ENCODE measurements around the gene AEBP2.
"Not testable (repeated sequence)": the region's sequence is repeated elsewhere in the genome, so short reads cannot be mapped to it uniquely, and the experiment has no call there.

The AEBP2 gene

DNA sequence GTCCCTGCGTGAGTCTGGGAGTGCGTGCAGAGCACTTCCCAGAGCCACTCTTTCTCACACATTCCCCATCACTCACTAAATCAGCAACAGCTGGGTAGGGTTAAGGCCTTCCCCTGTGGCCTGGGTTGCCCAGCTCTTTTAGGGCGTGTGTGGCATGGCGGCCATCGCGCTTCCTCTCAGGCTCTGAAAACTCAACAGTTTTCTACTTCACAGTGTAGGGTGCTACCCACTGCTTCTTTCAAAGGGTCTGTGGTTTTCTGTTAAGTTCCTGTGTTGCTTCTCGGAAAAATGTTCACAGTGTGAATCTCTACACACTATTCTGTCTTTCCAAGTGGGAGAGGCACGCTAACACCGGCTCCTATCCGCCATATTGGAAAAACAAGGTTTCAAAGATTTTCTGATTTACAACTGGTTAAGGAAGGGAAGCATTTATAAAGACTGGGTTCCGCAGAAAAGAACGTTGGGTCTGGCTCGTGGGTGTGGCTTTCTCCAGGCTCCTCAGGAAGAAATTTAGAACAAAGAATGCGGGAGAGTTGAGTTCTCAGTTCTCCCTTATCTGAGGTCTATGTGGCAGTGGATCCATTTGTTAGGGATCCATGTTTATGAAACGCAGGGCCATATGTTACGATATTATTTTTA lies 34.9 kb upstream of the AEBP2 start:
- H3K4me3 ChIP-seq (ENCODE audit: low read length in 2 of 2): no peak overlapping the region
- H3K36me3 ChIP-seq (ENCODE audit: control insufficient read depth in 2 of 2, insufficient read depth in 2 of 2, low read length in 2 of 2): no peaks in the 10 kb centered on the region
- no peaks in the 10 kb centered on the region for H3K9me3 ChIP-seq (ENCODE audit: control insufficient read depth in 2 of 2, low read length in 2 of 2)
- no peaks in the 10 kb centered on the region for H3K27me3 ChIP-seq (ENCODE audit: control insufficient read depth in 2 of 2, insufficient read depth in 2 of 2, low read length in 2 of 2)
- H3K9ac ChIP-seq (ENCODE audit: low read depth in 1 of 2, low read length in 2 of 2): no peak overlapping the region
- H3K4me1 ChIP-seq (ENCODE audit: control insufficient read depth in 2 of 2, insufficient read depth in 2 of 2, low read length in 2 of 2): no peaks in the 10 kb centered on the region
- H3K27ac ChIP-seq (ENCODE audit: low read depth in 2 of 2, low read length in 2 of 2): no peak overlapping the region

DNA sequence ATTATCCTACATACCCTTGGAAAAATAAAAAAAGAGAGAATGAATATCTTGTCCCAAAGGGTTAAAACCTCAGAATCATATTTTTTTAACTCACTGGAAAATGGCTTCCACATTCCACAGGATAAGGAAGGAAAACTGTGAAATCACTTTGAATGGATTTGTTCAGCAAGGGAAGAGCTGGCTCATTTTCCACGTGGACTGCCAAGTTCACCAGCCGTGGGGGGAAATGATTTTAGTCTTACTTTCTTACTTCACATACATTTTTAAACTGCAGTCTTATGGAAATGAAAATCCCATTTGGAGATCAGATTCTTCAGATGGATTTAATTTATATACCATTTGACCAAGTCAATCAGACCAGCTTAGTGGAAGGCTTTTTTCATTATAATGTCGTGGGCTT lies 29.9 kb upstream of the AEBP2 start:
- Histone ChIP-seq H3K4me3 (ENCODE audit: low read length in 2 of 2) (no peak overlapping the region), H3K4me1 (ENCODE audit: control insufficient read depth in 2 of 2, insufficient read depth in 2 of 2, low read length in 2 of 2) (no peaks in the 10 kb centered on the region), H3K9me3 (ENCODE audit: control insufficient read depth in 2 of 2, low read length in 2 of 2) (no peaks in the 10 kb centered on the region), H3K36me3 (ENCODE audit: control insufficient read depth in 2 of 2, insufficient read depth in 2 of 2, low read length in 2 of 2) (no peaks in the 10 kb centered on the region), H3K9ac (ENCODE audit: low read depth in 1 of 2, low read length in 2 of 2) (no peak overlapping the region), H3K27me3 (ENCODE audit: control insufficient read depth in 2 of 2, insufficient read depth in 2 of 2, low read length in 2 of 2) (no peaks in the 10 kb centered on the region), H3K27ac (ENCODE audit: low read depth in 2 of 2, low read length in 2 of 2) (no peak overlapping the region)

DNA sequence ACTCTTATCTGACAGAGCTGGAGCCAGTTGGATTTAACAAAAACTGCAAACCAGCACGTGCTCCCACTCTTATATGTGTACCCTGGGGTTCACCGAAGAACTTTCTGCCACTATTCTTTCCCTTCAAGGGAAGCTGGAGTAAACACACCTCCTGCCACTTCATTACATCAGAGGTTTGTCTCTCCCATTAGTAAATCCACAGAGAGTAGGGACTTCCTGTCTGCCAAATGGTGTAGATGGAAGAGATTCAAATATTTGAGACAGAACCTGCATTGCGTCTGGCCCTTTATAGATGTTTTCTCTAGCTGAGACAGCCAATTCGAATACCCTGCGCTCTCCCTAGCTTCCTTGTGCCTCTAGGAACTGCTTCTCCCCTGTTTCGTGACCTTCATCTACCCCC lies 29.1 kb upstream of the AEBP2 start:
- H3K9me3 ChIP-seq (ENCODE audit: control insufficient read depth in 2 of 2, low read length in 2 of 2): no peaks in the 10 kb centered on the region
- H3K36me3 ChIP-seq (ENCODE audit: control insufficient read depth in 2 of 2, insufficient read depth in 2 of 2, low read length in 2 of 2): no peaks in the 10 kb centered on the region
- no peak overlapping the region for H3K27ac ChIP-seq (ENCODE audit: low read depth in 2 of 2, low read length in 2 of 2)
- no peak overlapping the region for H3K4me3 ChIP-seq (ENCODE audit: low read length in 2 of 2)
- H3K9ac ChIP-seq (ENCODE audit: low read depth in 1 of 2, low read length in 2 of 2): no peak overlapping the region
- no peaks in the 10 kb centered on the region for H3K4me1 ChIP-seq (ENCODE audit: control insufficient read depth in 2 of 2, insufficient read depth in 2 of 2, low read length in 2 of 2)
- no peaks in the 10 kb centered on the region for H3K27me3 ChIP-seq (ENCODE audit: control insufficient read depth in 2 of 2, insufficient read depth in 2 of 2, low read length in 2 of 2)

DNA sequence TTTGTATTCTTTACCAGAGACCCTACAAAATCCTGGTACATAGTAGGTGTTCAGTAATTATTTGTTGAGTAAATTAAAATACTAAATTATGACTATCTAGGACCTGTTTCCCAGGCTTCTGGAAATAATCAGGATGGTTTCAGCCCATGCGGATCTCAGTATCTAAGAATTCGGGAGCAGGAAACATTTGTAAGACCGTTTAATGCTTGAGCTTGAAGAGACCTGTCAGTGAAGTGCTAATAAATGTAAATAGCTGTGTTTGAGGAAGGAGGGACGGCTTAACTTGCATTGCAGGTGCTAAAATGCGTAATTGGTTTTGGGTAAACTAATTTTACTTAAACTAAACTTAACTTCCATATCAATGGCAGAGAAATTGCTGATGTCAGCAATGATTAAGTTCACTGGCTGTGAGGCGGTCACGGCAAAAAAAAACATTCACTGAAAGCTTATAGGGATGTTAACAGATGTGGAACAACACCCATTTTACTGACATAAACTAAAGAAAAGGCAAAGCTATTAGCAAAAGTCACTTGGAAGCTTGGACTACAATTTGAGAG lies 28.6 kb upstream of the AEBP2 start:
- Histone ChIP-seq H3K9ac (ENCODE audit: low read depth in 1 of 2, low read length in 2 of 2) (no peak overlapping the region), H3K36me3 (ENCODE audit: control insufficient read depth in 2 of 2, insufficient read depth in 2 of 2, low read length in 2 of 2) (no peaks in the 10 kb centered on the region), H3K9me3 (ENCODE audit: control insufficient read depth in 2 of 2, low read length in 2 of 2) (no peaks in the 10 kb centered on the region), H3K27me3 (ENCODE audit: control insufficient read depth in 2 of 2, insufficient read depth in 2 of 2, low read length in 2 of 2) (no peaks in the 10 kb centered on the region), H3K4me3 (ENCODE audit: low read length in 2 of 2) (no peak overlapping the region), H3K27ac (ENCODE audit: low read depth in 2 of 2, low read length in 2 of 2) (no peak overlapping the region), H3K4me1 (ENCODE audit: control insufficient read depth in 2 of 2, insufficient read depth in 2 of 2, low read length in 2 of 2) (no peaks in the 10 kb centered on the region)

DNA sequence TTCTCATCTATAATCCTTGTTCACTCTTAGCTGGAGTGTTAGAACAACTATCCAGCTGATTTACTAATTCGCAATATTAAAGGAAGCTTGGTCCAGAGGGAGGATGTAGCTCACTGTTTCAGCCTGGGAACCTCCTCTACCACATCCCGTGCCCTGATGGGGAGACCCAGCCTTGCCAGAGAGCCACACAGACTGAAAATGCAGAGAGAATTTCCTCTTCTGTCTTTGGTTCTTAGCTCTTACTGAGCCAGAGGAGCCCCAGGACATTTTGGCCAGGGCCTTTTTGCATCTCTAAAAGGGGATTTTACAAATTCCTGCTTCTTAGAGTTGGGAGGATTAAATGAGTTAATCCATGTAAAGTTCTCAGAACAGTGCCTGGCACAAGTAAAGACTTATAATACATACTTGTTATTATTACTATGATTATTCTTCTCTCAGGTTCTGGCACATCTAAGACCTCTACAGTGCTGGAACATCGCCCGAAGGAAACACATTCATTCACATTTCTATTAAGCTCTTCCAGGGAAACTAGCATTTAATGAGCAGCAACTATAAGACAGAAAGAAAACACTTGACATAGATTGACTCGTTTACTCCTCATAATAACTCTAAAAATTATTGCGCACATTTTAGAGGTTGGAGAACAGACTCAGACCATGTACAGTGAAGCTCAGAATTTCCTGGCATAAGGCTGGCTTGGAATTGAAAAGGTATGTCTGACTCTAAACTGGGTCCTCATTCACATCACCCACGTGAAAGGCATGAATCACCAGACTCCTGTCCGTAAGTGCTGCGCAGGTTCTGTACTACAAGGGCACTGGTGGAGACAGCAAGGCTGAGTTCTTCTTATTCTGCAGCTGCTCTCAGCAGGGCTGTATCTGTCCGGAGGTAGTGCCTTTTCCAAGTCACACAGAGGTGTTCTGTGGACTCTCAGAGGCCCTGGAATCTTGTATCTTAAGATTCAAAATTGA lies 27.8 kb upstream of the AEBP2 start:
- Histone ChIP-seq H3K9ac (ENCODE audit: low read depth in 1 of 2, low read length in 2 of 2) (no peak overlapping the region), H3K4me1 (ENCODE audit: control insufficient read depth in 2 of 2, insufficient read depth in 2 of 2, low read length in 2 of 2) (no peaks in the 10 kb centered on the region), H3K27ac (ENCODE audit: low read depth in 2 of 2, low read length in 2 of 2) (no peak overlapping the region), H3K27me3 (ENCODE audit: control insufficient read depth in 2 of 2, insufficient read depth in 2 of 2, low read length in 2 of 2) (no peaks in the 10 kb centered on the region), H3K36me3 (ENCODE audit: control insufficient read depth in 2 of 2, insufficient read depth in 2 of 2, low read length in 2 of 2) (no peaks in the 10 kb centered on the region), H3K9me3 (ENCODE audit: control insufficient read depth in 2 of 2, low read length in 2 of 2) (no peaks in the 10 kb centered on the region), H3K4me3 (ENCODE audit: low read length in 2 of 2) (no peak overlapping the region)

DNA sequence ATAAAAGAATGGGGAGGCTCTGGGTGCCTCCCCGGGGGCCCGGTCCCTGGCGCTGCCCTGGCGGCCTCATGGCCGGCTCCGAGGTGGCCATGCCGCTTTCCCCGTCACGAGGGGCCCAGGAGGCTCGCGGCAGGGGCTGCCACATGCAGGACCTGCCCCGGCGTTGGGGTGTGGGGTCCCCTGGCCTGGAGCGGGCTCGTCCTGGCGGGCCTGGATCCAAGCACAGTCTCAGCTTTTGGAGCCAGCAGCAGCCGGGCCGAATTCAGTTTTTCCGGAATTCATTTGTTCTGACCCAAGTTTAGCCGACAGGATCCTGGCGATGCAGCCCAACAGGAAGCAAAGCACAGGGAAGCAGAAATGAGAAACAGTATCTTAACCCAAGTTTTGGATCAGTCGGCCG lies 26.4 kb upstream of the AEBP2 start:
- Histone ChIP-seq H3K9ac (ENCODE audit: low read depth in 1 of 2, low read length in 2 of 2) (no peak overlapping the region), H3K4me1 (ENCODE audit: control insufficient read depth in 2 of 2, insufficient read depth in 2 of 2, low read length in 2 of 2) (no peaks in the 10 kb centered on the region), H3K27me3 (ENCODE audit: control insufficient read depth in 2 of 2, insufficient read depth in 2 of 2, low read length in 2 of 2) (no peaks in the 10 kb centered on the region), H3K9me3 (ENCODE audit: control insufficient read depth in 2 of 2, low read length in 2 of 2) (no peaks in the 10 kb centered on the region), H3K36me3 (ENCODE audit: control insufficient read depth in 2 of 2, insufficient read depth in 2 of 2, low read length in 2 of 2) (no peaks in the 10 kb centered on the region), H3K27ac (ENCODE audit: low read depth in 2 of 2, low read length in 2 of 2) (no peak overlapping the region), H3K4me3 (ENCODE audit: low read length in 2 of 2) (no peak overlapping the region)

DNA sequence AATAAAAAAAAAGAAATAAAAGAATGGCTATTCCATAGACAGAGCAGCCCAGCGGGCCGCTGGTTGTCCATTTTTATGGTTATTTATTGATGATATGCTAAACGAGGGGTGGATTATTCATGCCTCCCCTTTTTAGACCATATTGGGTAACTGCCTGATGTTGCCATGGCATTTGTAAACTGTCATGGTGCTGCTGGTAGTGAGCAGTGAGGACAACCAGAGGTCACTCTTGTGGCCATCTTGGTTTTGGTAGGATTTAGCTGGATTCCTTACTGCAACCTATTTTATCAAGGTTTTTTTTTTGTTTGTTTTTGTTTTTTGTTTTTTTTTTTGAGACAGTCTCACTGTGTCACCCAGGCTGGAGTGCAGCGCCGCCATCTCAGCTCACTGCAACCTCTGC lies 25.7 kb upstream of the AEBP2 start:
- H3K9me3 ChIP-seq (ENCODE audit: control insufficient read depth in 2 of 2, low read length in 2 of 2); H3K27me3 ChIP-seq (ENCODE audit: control insufficient read depth in 2 of 2, insufficient read depth in 2 of 2, low read length in 2 of 2); H3K4me3 ChIP-seq (ENCODE audit: low read length in 2 of 2); H3K36me3 ChIP-seq (ENCODE audit: control insufficient read depth in 2 of 2, insufficient read depth in 2 of 2, low read length in 2 of 2); H3K9ac ChIP-seq (ENCODE audit: low read depth in 1 of 2, low read length in 2 of 2); H3K27ac ChIP-seq (ENCODE audit: low read depth in 2 of 2, low read length in 2 of 2); H3K4me1 ChIP-seq (ENCODE audit: control insufficient read depth in 2 of 2, insufficient read depth in 2 of 2, low read length in 2 of 2): not testable (repeated sequence)

DNA sequence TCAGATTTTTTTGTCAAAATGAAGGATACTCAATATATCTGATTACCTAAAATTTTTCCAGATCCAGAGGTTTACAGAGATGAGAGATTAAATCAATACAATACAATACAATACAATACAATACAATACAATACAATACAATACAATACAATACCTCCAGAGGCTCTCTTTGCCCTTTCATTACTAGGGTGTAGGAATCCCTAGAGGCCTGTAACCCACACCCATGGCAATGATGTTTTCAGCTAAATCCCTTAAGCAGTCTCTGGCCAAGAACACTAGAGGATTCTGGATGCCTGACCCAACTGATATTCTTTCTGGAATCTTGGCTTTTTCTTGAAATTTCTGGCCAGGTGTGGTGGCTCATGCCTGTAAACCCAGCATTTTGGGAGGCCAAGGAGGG lies 23.7 kb upstream of the AEBP2 start:
- Histone ChIP-seq H3K27ac (ENCODE audit: low read depth in 2 of 2, low read length in 2 of 2) (no peak overlapping the region), H3K4me1 (ENCODE audit: control insufficient read depth in 2 of 2, insufficient read depth in 2 of 2, low read length in 2 of 2) (no peaks in the 10 kb centered on the region), H3K36me3 (ENCODE audit: control insufficient read depth in 2 of 2, insufficient read depth in 2 of 2, low read length in 2 of 2) (no peaks in the 10 kb centered on the region), H3K27me3 (ENCODE audit: control insufficient read depth in 2 of 2, insufficient read depth in 2 of 2, low read length in 2 of 2) (no peaks in the 10 kb centered on the region), H3K9me3 (ENCODE audit: control insufficient read depth in 2 of 2, low read length in 2 of 2) (no peaks in the 10 kb centered on the region), H3K9ac (ENCODE audit: low read depth in 1 of 2, low read length in 2 of 2) (no peak overlapping the region), H3K4me3 (ENCODE audit: low read length in 2 of 2) (no peak overlapping the region)

DNA sequence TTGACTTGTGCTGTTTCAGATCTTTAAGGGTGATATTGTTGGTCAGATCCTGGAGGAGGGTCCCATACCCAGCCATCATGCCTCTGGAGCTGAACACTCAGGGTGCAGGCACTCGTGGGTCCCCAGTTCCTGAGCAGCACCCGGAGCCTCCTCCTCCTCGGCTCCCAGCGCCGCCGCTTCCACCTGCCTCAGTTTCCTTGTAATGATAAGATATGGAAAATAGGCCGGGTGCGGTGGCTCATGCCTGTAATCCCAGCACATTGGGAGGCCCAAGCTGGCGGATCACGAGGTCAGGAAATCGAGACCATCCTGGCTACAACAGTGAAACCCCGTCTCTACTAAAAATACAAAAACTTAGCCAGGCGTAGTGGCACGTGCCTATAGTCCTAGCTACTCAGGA lies 20.2 kb upstream of the AEBP2 start:
- no peaks in the 10 kb centered on the region for H3K9me3 ChIP-seq (ENCODE audit: control insufficient read depth in 2 of 2, low read length in 2 of 2)
- no peaks in the 10 kb centered on the region for H3K4me1 ChIP-seq (ENCODE audit: control insufficient read depth in 2 of 2, insufficient read depth in 2 of 2, low read length in 2 of 2)
- H3K27me3 ChIP-seq (ENCODE audit: control insufficient read depth in 2 of 2, insufficient read depth in 2 of 2, low read length in 2 of 2): no peaks in the 10 kb centered on the region
- H3K4me3 ChIP-seq (ENCODE audit: low read length in 2 of 2): no peak overlapping the region
- H3K27ac ChIP-seq (ENCODE audit: low read depth in 2 of 2, low read length in 2 of 2): no peak overlapping the region
- no peak overlapping the region for H3K9ac ChIP-seq (ENCODE audit: low read depth in 1 of 2, low read length in 2 of 2)
- H3K36me3 ChIP-seq (ENCODE audit: control insufficient read depth in 2 of 2, insufficient read depth in 2 of 2, low read length in 2 of 2): no peaks in the 10 kb centered on the region

DNA sequence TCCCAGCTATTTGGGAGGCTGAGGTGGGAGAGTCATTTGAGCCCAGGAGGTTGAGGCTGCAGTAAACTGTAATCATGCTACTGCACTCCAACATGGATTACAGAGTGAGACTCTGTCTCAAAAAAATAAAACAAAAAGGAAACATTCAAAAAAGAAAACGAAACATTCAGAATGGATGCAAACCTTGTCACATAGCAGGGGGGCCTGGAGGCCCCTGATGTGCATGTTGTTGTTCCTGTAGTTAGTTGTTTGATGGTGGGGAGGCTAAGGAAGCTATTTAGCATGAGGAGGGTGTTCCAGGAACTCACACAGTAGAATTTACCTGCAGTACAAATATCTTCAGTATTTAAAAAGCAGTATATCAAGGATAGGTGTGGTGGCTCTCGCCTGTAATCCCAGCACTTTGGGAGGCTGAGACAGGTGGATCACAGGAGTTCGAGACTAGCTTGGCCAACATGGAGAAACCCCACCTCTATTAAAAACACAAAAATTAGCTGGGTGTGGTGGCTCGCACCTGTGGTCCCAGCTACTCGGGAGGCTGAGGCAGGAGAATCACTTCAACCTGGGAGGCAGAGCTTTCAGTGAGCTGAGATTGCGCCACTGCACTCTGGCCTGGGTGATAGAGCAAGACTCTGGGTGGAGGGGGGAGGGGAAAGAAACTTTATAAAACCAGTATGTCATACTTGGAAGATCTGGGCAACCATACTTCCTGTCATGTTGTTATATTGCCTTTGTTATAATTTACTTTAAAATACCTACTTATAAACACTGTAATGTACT lies 17.6 kb upstream of the AEBP2 start:
- H3K36me3 ChIP-seq (ENCODE audit: control insufficient read depth in 2 of 2, insufficient read depth in 2 of 2, low read length in 2 of 2): no peaks in the 10 kb centered on the region
- H3K4me3 ChIP-seq (ENCODE audit: low read length in 2 of 2): no peak overlapping the region
- no peak overlapping the region for H3K27ac ChIP-seq (ENCODE audit: low read depth in 2 of 2, low read length in 2 of 2)
- H3K9ac ChIP-seq (ENCODE audit: low read depth in 1 of 2, low read length in 2 of 2): no peak overlapping the region
- H3K9me3 ChIP-seq (ENCODE audit: control insufficient read depth in 2 of 2, low read length in 2 of 2): no peaks in the 10 kb centered on the region
- H3K4me1 ChIP-seq (ENCODE audit: control insufficient read depth in 2 of 2, insufficient read depth in 2 of 2, low read length in 2 of 2): no peaks in the 10 kb centered on the region
- H3K27me3 ChIP-seq (ENCODE audit: control insufficient read depth in 2 of 2, insufficient read depth in 2 of 2, low read length in 2 of 2): no peaks in the 10 kb centered on the region

All from mucosa of rectum (tissue), 2 donors.